ENCODE data around the gene ASXL3.

Gene ASXL3

DNA sequence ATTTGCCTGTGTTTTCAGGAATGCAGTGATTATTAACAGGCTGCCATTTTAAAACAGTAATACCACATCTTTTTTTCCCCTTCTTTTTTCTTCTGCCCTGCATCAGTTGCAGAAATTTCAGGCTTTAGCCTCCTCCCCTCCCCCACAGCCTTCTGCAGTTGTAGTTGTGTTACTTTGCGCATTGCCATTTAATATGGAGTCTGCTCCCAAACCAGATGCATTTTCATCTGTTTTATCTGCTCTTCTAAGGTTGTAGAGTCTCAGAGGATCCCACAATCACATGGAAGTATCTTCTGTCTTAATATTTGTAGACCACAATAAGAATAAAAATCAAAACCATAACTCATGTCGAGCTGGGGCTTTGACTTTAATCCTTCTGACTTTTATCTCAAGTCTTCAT lies 3.8 kb downstream of the ASXL3 start:
- Histone ChIP-seq H3K4me3 (ENCODE audit: low read length) (no peak overlapping the region), H3K9me2 (replicated peaks; ENCODE audit: insufficient read depth, low read length) (no peaks in the 10 kb centered on the region), H2AFZ (ENCODE audit: low read length) (no peak overlapping the region), H3K4me1 (ENCODE audit: low read length) (0 out of 2 replicates have a peak, but pooled peaks cover 7% of the 10 kb centered on the region), H3F3A (ENCODE audit: insufficient read depth, low read length) (no peaks in the 10 kb centered on the region), H3K27me3 (replicated peaks; ENCODE audit: insufficient read depth, low read length) (no peaks in the 10 kb centered on the region), H3K4me2 (ENCODE audit: low read depth, low read length) (no peak overlapping the region), H3K79me2 (ENCODE audit: low read length) (no peaks in the 10 kb centered on the region), H4K20me1 (ENCODE audit: insufficient read depth, low read length) (no peaks in the 10 kb centered on the region), H3K9ac (ENCODE audit: low read length) (no peak overlapping the region), H3K9me3 (replicated peaks; ENCODE audit: insufficient read depth, low read length) (no peaks in the 10 kb centered on the region), H3K36me3 (replicated peaks; ENCODE audit: insufficient read depth, low read length) (no peaks in the 10 kb centered on the region), H3K27ac (ENCODE audit: low read length) (no peak overlapping the region)
- no peak for DNase-seq
- no peak for TF ChIP-seq EZH2 (optimal IDR thresholded peaks at IDR 0.05; ENCODE audit: low read depth, low read length)
- TF ChIP-seq EZH2phosphoT487 (IDR thresholded peaks at IDR 0.05; ENCODE audit: low read length), result no peak
- TF ChIP-seq, protein P1, sequence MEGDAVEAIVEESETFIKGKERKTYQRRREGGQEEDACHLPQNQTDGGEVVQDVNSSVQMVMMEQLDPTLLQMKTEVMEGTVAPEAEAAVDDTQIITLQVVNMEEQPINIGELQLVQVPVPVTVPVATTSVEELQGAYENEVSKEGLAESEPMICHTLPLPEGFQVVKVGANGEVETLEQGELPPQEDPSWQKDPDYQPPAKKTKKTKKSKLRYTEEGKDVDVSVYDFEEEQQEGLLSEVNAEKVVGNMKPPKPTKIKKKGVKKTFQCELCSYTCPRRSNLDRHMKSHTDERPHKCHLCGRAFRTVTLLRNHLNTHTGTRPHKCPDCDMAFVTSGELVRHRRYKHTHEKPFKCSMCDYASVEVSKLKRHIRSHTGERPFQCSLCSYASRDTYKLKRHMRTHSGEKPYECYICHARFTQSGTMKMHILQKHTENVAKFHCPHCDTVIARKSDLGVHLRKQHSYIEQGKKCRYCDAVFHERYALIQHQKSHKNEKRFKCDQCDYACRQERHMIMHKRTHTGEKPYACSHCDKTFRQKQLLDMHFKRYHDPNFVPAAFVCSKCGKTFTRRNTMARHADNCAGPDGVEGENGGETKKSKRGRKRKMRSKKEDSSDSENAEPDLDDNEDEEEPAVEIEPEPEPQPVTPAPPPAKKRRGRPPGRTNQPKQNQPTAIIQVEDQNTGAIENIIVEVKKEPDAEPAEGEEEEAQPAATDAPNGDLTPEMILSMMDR (IDR thresholded peaks at IDR 0.05; ENCODE audit: low read length), result no peak

DNA sequence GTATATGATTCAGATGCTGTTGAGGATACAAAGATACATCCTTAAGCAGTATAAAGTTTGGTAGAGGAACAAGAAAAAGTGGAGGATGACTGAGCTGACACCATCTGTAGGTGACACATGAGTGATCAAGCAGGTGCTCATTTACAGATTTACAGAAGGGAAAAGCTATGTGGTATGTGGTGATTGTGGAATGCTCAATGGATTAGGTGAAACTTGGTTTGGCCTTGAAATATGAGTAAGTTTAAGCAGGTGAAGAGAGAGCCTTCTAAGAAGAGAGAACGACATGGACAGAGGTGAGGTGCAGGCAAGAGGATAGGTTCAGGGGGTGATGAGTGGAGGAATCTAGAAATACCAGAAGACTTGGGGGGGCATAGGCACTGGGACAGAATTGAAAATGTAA lies 5.9 kb downstream of the ASXL3 start:
- Histone ChIP-seq H3K79me2 (ENCODE audit: low read length) (no peaks in the 10 kb centered on the region), H3K4me1 (ENCODE audit: low read length) (no peaks in the 10 kb centered on the region), H2AFZ (ENCODE audit: low read length) (no peak overlapping the region), H3K4me3 (ENCODE audit: low read length) (no peak overlapping the region), H3K9me3 (replicated peaks; ENCODE audit: insufficient read depth, low read length) (no peaks in the 10 kb centered on the region), H3F3A (ENCODE audit: insufficient read depth, low read length) (no peaks in the 10 kb centered on the region), H3K36me3 (replicated peaks; ENCODE audit: insufficient read depth, low read length) (no peaks in the 10 kb centered on the region), H4K20me1 (ENCODE audit: insufficient read depth, low read length) (no peaks in the 10 kb centered on the region), H3K27ac (ENCODE audit: low read length) (no peak overlapping the region), H3K9ac (ENCODE audit: low read length) (no peak overlapping the region), H3K4me2 (ENCODE audit: low read depth, low read length) (no peak overlapping the region), H3K9me2 (replicated peaks; ENCODE audit: insufficient read depth, low read length) (no peaks in the 10 kb centered on the region), H3K27me3 (replicated peaks; ENCODE audit: insufficient read depth, low read length) (no peaks in the 10 kb centered on the region)
- no peak for TF ChIP-seq EZH2 (optimal IDR thresholded peaks at IDR 0.05; ENCODE audit: low read depth, low read length)
- no peak for TF ChIP-seq EZH2phosphoT487 (IDR thresholded peaks at IDR 0.05; ENCODE audit: low read length)
- TF ChIP-seq, protein P1 (IDR thresholded peaks at IDR 0.05; ENCODE audit: low read length), result no peak
- no peak for DNase-seq

DNA sequence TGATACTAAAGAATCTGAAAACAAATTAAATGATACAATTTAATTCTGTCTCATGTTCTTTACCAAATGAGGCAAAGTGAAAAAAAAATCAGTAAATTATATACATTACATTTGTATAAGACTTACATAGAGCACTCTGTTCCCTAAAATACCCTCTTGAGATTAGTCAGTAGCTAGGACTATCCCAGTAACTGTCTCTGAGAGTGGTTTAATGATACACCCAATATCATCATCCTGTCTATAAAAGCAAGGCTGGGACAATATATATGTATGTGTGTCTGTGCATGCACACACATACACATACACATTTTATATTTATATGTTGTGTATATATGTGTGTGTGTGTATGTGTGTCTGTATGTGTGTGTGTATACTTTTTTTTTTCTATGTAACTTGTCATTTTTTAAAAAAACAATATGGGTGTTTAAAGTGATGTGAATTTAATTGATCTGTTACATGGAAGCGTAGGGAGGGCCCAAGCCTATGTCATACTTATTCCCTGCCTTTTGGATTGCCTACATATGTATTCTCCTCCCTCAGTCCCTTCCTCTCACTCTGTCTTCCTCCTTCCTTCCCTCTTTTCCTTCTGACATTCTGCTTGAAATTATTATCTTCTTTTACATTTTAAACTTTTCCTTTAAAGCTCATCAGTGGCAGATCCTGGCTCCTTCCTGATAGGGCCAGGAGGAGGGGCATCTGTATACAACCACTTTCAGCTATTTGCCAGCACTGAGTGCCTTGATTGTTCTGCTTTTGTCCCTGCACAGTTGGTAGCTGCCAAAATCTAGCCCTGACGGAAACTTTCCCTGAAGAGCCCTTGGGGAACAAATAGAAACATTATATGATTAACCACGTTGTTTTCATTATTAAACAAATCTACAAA lies 6.8 kb downstream of the ASXL3 start:
- no peaks in the 10 kb centered on the region for H3K4me1 ChIP-seq (ENCODE audit: low read length)
- no peaks in the 10 kb centered on the region for H3K79me2 ChIP-seq (ENCODE audit: low read length)
- no peaks in the 10 kb centered on the region for H3K36me3 ChIP-seq (replicated peaks; ENCODE audit: insufficient read depth, low read length)
- H3K27ac ChIP-seq (ENCODE audit: low read length), result no peak overlapping the region
- no peak overlapping the region for H3K4me3 ChIP-seq (ENCODE audit: low read length)
- no peak overlapping the region for H3K9ac ChIP-seq (ENCODE audit: low read length)
- no peak for DNase-seq
- no peaks in the 10 kb centered on the region for H3K27me3 ChIP-seq (replicated peaks; ENCODE audit: insufficient read depth, low read length)
- H3K4me2 ChIP-seq (ENCODE audit: low read depth, low read length), result no peak overlapping the region
- no peaks in the 10 kb centered on the region for H3K9me2 ChIP-seq (replicated peaks; ENCODE audit: insufficient read depth, low read length)
- no peaks in the 10 kb centered on the region for H3K9me3 ChIP-seq (replicated peaks; ENCODE audit: insufficient read depth, low read length)
- H4K20me1 ChIP-seq (ENCODE audit: insufficient read depth, low read length), result no peaks in the 10 kb centered on the region
- H2AFZ ChIP-seq (ENCODE audit: low read length), result no peak overlapping the region
- TF ChIP-seq, protein P1 (IDR thresholded peaks at IDR 0.05; ENCODE audit: low read length), result no peak
- TF ChIP-seq EZH2phosphoT487 (IDR thresholded peaks at IDR 0.05; ENCODE audit: low read length) (no peak), EZH2 (optimal IDR thresholded peaks at IDR 0.05; ENCODE audit: low read depth, low read length) (no peak)
- no peaks in the 10 kb centered on the region for H3F3A ChIP-seq (ENCODE audit: insufficient read depth, low read length)

Measured in MM.1S (cell line).